HepG2 (cell line): ENCODE data around the gene DNM1L. TPM values are rescaled to one million over a fixed set of nuclear protein-coding genes. Genes with fewer than 3 reads are reported as not detected.

Experiments used
- IKZF1 ChIP-seq: fragments of 450-650 bp; IDR thresholded peaks from 2 replicates; pipeline ENCODE4 v1.7.1; 2016
- MAZ ChIP-seq, 2 experiments: sonication (generic) in 1 of 2; formaldehyde crosslinking in 1 of 2; IDR thresholded peaks; 2 replicates each; pipeline versions ENCODE4 v1.5.0 to v1.6.1; 2012 to 2020; ENCODE audit warnings: low read depth in 2 of 2, mild to moderate bottlenecking in 2 of 2, borderline replicate concordance in 1 of 2, improper control_type of control experiment in 1 of 2, low read length in 1 of 2, missing genetic modification reagents in 1 of 2, moderate library complexity in 1 of 2
- MTA3 ChIP-seq: sonication (generic); formaldehyde crosslinking; IDR thresholded peaks from 2 replicates; pipeline ENCODE4 v1.4.0; 2020; ENCODE audit warnings: missing genetic modification reagents
- NPAS2 ChIP-seq: sonication (generic); formaldehyde crosslinking; IDR thresholded peaks from 2 replicates; pipeline ENCODE4 v1.8.0; 2022; ENCODE audit warnings: mild to moderate bottlenecking, missing genetic modification reagents, borderline replicate concordance
- PRPF4 ChIP-seq: fragments of 200-400 bp; formaldehyde crosslinking; IDR thresholded peaks from 2 replicates; pipeline ENCODE4 v1.6.1; 2016; ENCODE audit warnings: low read length, low read depth; ENCODE audit not compliant: poor library complexity, severe bottlenecking
- SALL2 ChIP-seq: sonication (generic); formaldehyde crosslinking; IDR thresholded peaks from 2 replicates; pipeline ENCODE4 v1.8.1; 2023; ENCODE audit warnings: mild to moderate bottlenecking, missing genetic modification reagents, inconsistent platforms
- SOX5 ChIP-seq: IDR thresholded peaks from 2 replicates; pipeline ENCODE4 v1.6.1; 2016; ENCODE audit warnings: borderline replicate concordance
- SP4 ChIP-seq: sonication (generic); formaldehyde crosslinking; IDR thresholded peaks from 2 replicates; pipeline ENCODE4 v1.8.1; 2023; ENCODE audit warnings: mild to moderate bottlenecking, missing genetic modification reagents
- SUZ12 ChIP-seq: fragments of 150-350 bp; IDR thresholded peaks from 2 replicates; pipeline ENCODE4 v1.6.1; 2014; ENCODE audit warnings: low read depth, low read length
- TOPORS ChIP-seq: sonication (generic); formaldehyde crosslinking; IDR thresholded peaks from 2 replicates; pipeline ENCODE4 v1.8.0; 2023; ENCODE audit warnings: mild to moderate bottlenecking, missing genetic modification reagents
- ZNF143 ChIP-seq: sonication (generic); formaldehyde crosslinking; IDR thresholded peaks from 2 replicates; pipeline ENCODE4 v1.4.0; 2020; ENCODE audit warnings: missing genetic modification reagents
- ZNF180 ChIP-seq: sonication (generic); formaldehyde crosslinking; IDR thresholded peaks from 2 replicates; pipeline ENCODE4 v1.4.0; 2020; ENCODE audit warnings: low read depth, missing genetic modification reagents, borderline replicate concordance
- ZNF383 ChIP-seq: sonication (generic); formaldehyde crosslinking; IDR thresholded peaks from 2 replicates; pipeline ENCODE4 v1.4.0; 2020; ENCODE audit warnings: missing genetic modification reagents, mild to moderate bottlenecking, borderline replicate concordance
- ZNF547 ChIP-seq: sonication (generic); formaldehyde crosslinking; IDR thresholded peaks from 2 replicates; pipeline ENCODE4 v1.5.1; 2020; ENCODE audit warnings: mild to moderate bottlenecking, missing genetic modification reagents
- ZNF75D ChIP-seq: sonication (generic); formaldehyde crosslinking; IDR thresholded peaks from 2 replicates; pipeline ENCODE4 v1.8.1; 2023; ENCODE audit warnings: missing genetic modification reagents, mild to moderate bottlenecking, borderline replicate concordance
- polyA plus RNA-seq, 8 experiments: library from polyadenylated mRNA; depleted of rRNA in 3 of 8; stranded (reverse) in 7 of 8; unstranded in 1 of 8; fragments of >200 nt; fragmentation: Illumina TruSeq in 4 of 8; extraction: Trizol in 4 of 8; gene quantifications; 2 replicates each; pipeline versions ENCODE4 v1.2.1 to v1.2.3, GENCODE V29; 2011 to 2016; ENCODE audit warnings: low read depth in 4 of 8, missing spikeins in 1 of 8, mixed read lengths in 1 of 8; ENCODE audit not compliant: insufficient read depth in 1 of 8
- total RNA-seq, 5 experiments: library from RNA; depleted of rRNA; stranded (reverse); fragments of >200 nt; fragmentation: Illumina TruSeq; extraction: Trizol; gene quantifications; 2 replicates each; pipeline ENCODE4 v1.2.3, GENCODE V29; 2016; ENCODE audit warnings: low read depth in 1 of 5
- TF ChIP-seq, protein P1 (sequence below): sonication (generic); formaldehyde crosslinking; IDR thresholded peaks from 2 replicates; pipeline ENCODE4 v1.5.1; 2020; ENCODE audit warnings: mild to moderate bottlenecking, missing genetic modification reagents, moderate library complexity
- TF ChIP-seq, protein P2 (sequence below): IDR thresholded peaks from 2 replicates; pipeline ENCODE4 v1.6.1; 2016
- TF ChIP-seq, protein P3 (sequence below): conservative IDR thresholded peaks from 2 replicates; pipeline ENCODE4 v1.6.1; 2018; ENCODE audit warnings: missing genetic modification reagents
- TF ChIP-seq, protein P4 (sequence below): sonication (generic); formaldehyde crosslinking; IDR thresholded peaks from 2 replicates; pipeline ENCODE4 v1.4.0; 2020; ENCODE audit warnings: missing genetic modification reagents, borderline replicate concordance

DNM1L gene
- total and polyA plus RNA-seq, 2 of the 13 experiments (the other 11 are each of a cell fraction or from before 2014, with no cell fraction given): 35.9 to 65.8 TPM

DNA sequence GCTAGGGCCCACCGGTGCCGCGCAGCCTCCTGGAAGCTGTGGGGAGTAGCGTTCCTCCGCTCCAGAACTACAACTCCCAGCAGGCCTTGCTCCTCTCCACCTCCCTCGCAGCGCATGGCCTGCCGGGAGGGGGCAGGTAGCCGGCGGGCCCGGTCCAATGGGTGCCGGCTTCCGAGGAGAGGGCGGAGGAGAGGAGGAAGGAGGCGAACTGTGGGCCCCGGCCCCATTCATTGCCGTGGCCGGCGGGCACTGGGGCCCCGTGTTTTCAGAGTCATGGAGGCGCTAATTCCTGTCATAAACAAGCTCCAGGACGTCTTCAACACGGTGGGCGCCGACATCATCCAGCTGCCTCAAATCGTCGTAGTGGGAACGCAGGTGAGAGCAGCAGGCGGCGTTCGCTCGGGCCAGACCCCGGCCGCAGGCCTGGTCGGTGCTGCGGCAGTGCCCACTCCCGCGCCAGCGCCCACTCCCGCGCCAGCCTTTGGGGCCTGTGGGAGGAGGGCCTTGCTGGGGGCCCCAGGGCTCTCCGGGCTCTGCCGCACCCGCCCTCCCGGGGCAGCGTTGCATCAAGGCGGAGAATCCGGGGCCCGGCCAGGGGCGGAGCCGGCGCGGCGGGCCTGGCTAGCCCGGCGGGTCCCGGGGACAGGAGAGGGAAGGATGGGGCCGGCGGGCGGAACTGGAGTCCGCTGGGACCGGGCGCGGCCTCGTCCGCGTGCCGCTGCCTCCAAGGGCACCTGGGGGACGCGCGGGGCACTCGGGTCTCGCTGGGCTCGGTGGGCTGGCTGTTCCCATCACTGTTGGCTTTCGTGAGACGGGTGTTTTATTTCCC is at the start of gene DNM1L (continued):
- TF ChIP-seq, protein P1, sequence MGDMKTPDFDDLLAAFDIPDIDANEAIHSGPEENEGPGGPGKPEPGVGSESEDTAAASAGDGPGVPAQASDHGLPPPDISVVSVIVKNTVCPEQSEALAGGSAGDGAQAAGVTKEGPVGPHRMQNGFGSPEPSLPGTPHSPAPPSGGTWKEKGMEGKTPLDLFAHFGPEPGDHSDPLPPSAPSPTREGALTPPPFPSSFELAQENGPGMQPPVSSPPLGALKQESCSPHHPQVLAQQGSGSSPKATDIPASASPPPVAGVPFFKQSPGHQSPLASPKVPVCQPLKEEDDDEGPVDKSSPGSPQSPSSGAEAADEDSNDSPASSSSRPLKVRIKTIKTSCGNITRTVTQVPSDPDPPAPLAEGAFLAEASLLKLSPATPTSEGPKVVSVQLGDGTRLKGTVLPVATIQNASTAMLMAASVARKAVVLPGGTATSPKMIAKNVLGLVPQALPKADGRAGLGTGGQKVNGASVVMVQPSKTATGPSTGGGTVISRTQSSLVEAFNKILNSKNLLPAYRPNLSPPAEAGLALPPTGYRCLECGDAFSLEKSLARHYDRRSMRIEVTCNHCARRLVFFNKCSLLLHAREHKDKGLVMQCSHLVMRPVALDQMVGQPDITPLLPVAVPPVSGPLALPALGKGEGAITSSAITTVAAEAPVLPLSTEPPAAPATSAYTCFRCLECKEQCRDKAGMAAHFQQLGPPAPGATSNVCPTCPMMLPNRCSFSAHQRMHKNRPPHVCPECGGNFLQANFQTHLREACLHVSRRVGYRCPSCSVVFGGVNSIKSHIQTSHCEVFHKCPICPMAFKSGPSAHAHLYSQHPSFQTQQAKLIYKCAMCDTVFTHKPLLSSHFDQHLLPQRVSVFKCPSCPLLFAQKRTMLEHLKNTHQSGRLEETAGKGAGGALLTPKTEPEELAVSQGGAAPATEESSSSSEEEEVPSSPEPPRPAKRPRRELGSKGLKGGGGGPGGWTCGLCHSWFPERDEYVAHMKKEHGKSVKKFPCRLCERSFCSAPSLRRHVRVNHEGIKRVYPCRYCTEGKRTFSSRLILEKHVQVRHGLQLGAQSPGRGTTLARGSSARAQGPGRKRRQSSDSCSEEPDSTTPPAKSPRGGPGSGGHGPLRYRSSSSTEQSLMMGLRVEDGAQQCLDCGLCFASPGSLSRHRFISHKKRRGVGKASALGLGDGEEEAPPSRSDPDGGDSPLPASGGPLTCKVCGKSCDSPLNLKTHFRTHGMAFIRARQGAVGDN (CRISPR knock-in tag): peak; percentile 91
- TF ChIP-seq, protein P2, sequence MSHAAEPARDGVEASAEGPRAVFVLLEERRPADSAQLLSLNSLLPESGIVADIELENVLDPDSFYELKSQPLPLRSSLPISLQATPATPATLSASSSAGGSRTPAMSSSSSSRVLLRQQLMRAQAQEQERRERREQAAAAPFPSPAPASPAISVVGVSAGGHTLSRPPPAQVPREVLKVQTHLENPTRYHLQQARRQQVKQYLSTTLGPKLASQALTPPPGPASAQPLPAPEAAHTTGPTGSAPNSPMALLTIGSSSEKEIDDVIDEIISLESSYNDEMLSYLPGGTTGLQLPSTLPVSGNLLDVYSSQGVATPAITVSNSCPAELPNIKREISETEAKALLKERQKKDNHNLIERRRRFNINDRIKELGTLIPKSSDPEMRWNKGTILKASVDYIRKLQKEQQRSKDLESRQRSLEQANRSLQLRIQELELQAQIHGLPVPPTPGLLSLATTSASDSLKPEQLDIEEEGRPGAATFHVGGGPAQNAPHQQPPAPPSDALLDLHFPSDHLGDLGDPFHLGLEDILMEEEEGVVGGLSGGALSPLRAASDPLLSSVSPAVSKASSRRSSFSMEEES (CRISPR knock-in tag): no peak
- no peak for TF ChIP-seq IKZF1
- TF ChIP-seq ZNF75D (CRISPR knock-in tag): 0 out of 2 replicates have a peak, but pooled peaks have one; percentile 79
- TF ChIP-seq SOX5 (CRISPR knock-in tag): peak; percentile 30; the same call in 1 of the 2 replicates
- 0 out of 2 replicates have a peak, but pooled peaks have one; percentile 67 for TF ChIP-seq SALL2 (CRISPR knock-in tag)
- TF ChIP-seq, protein P3, sequence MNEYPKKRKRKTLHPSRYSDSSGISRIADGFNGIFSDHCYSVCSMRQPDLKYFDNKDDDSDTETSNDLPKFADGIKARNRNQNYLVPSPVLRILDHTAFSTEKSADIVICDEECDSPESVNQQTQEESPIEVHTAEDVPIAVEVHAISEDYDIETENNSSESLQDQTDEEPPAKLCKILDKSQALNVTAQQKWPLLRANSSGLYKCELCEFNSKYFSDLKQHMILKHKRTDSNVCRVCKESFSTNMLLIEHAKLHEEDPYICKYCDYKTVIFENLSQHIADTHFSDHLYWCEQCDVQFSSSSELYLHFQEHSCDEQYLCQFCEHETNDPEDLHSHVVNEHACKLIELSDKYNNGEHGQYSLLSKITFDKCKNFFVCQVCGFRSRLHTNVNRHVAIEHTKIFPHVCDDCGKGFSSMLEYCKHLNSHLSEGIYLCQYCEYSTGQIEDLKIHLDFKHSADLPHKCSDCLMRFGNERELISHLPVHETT: no peak
- TF ChIP-seq TOPORS (CRISPR knock-in tag): peak; percentile 70; the same call in 1 of the 2 replicates
- TF ChIP-seq, protein P4, sequence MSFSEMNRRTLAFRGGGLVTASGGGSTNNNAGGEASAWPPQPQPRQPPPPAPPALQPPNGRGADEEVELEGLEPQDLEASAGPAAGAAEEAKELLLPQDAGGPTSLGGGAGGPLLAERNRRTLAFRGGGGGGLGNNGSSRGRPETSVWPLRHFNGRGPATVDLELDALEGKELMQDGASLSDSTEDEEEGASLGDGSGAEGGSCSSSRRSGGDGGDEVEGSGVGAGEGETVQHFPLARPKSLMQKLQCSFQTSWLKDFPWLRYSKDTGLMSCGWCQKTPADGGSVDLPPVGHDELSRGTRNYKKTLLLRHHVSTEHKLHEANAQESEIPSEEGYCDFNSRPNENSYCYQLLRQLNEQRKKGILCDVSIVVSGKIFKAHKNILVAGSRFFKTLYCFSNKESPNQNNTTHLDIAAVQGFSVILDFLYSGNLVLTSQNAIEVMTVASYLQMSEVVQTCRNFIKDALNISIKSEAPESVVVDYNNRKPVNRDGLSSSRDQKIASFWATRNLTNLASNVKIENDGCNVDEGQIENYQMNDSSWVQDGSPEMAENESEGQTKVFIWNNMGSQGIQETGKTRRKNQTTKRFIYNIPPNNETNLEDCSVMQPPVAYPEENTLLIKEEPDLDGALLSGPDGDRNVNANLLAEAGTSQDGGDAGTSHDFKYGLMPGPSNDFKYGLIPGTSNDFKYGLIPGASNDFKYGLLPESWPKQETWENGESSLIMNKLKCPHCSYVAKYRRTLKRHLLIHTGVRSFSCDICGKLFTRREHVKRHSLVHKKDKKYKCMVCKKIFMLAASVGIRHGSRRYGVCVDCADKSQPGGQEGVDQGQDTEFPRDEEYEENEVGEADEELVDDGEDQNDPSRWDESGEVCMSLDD (CRISPR knock-in tag): 0 out of 2 replicates have a peak, but pooled peaks have one; percentile 40
- TF ChIP-seq NPAS2 (CRISPR knock-in tag): no peak
- TF ChIP-seq PRPF4: no peak
- TF ChIP-seq ZNF383 (CRISPR knock-in tag): peak; percentile 96; the same call in 1 of the 2 replicates
- TF ChIP-seq ZNF547 (CRISPR knock-in tag): peak; percentile 88
- no peak for TF ChIP-seq MTA3 (CRISPR knock-in tag)
- peak; percentile 95 for TF ChIP-seq SUZ12
- TF ChIP-seq MAZ (IDR thresholded peaks at IDR 0.05; ENCODE audit: borderline replicate concordance, low read depth, low read length): peak; percentile 96
- peak; percentile 94 for TF ChIP-seq MAZ (CRISPR knock-in tag; IDR thresholded peaks at IDR 0.05; ENCODE audit: low read depth)
- no peak for TF ChIP-seq ZNF180
- TF ChIP-seq SP4 (CRISPR knock-in tag): peak; percentile 87
- TF ChIP-seq ZNF143: peak; percentile 100
